SKM-1 treated with dmso at 0.1 percent for 144 hours (cell line): ENCODE data around the gene HOXA7.

Experiments
- DNase-seq: peaks from one replicate; lab custom pipeline; 2025; ENCODE audit not compliant: unreplicated experiment; lab: John Stamatoyannopoulos, UW

Gene HOXA7

GRCh38 chr7:27156508-27156898 is at the start of gene HOXA7:
TSS of gene HOXA7 (minus strand) at chr7:27156675. CDS start at chr7:27156545, 130 bp downstream.
- DNase-seq: peak; percentile 48

GRCh38 chr7:27205325-27206280 is 49.1 kb upstream of the HOXA7 start:
- DNase-seq: no peak

GRCh38 chr7:27204851-27205322 is 48.4 kb upstream of the HOXA7 start:
- DNase-seq: no peak

GRCh38 chr7:27203964-27204594 is 47.6 kb upstream of the HOXA7 start:
- DNase-seq: no peak

GRCh38 chr7:27203365-27203953 is 47.0 kb upstream of the HOXA7 start:
- no peak for DNase-seq

- DNase-seq: no peak
Observed at GRCh38 chr7:27202862-27203134, 46.3 kb upstream of the HOXA7 start.

GRCh38 chr7:27202018-27202861 is 45.8 kb upstream of the HOXA7 start:
- DNase-seq: no peak

GRCh38 chr7:27201580-27202017 is 45.1 kb upstream of the HOXA7 start:
- DNase-seq: no peak

GRCh38 chr7:27200761-27201579 is 44.5 kb upstream of the HOXA7 start:
- no peak for DNase-seq

GRCh38 chr7:27199849-27200760 is 43.6 kb upstream of the HOXA7 start, which contains the start of gene HOXA13:
TSS of gene HOXA13 (minus strand) at chr7:27200091. CDS start at chr7:27200077, 14 bp downstream.
- DNase-seq: no peak

- no peak for DNase-seq
Observed at GRCh38 chr7:27198871-27199801, 42.7 kb upstream of the HOXA7 start.

GRCh38 chr7:27198138-27198841 is 41.8 kb upstream of the HOXA7 start:
- no peak for DNase-seq

- DNase-seq: no peak
Observed at GRCh38 chr7:27197137-27198042, 40.9 kb upstream of the HOXA7 start.

- DNase-seq: peak; percentile 66
Observed at GRCh38 chr7:27196287-27196767, 39.9 kb upstream of the HOXA7 start.

- no peak for DNase-seq
Observed at GRCh38 chr7:27194686-27195379, 38.4 kb upstream of the HOXA7 start.

GRCh38 chr7:27194002-27194352 is 37.5 kb upstream of the HOXA7 start:
- DNase-seq: no peak
